Caco-2 (cell line): Measurements from ENCODE around the gene PPTC7. TPM values are rescaled to one million over a fixed set of nuclear protein-coding genes. Genes with fewer than 3 reads are reported as not detected.

ENCODE experiments used
- BruUV-seq: library from RNA; stranded (reverse); fragments of 400-500 nt; replicated peaks from 2 replicates; lab custom pipeline; 2021; lab: Mats Ljungman, UMichigan
- CTCF ChIA-PET: fragments of 300-600 bp; sonication (Branson Sonifier 250); formaldehyde crosslinking; loops from one replicate; lab custom pipeline; 2022; ENCODE audit warnings: antibody characterized with exemption; lab: Charles Lee
- POLR2A ChIA-PET: fragments of 300-600 bp; sonication (Branson Sonifier 250); formaldehyde crosslinking; loops from one replicate; lab custom pipeline; 2022; ENCODE audit warnings: antibody characterized with exemption; lab: Charles Lee
- DNase-seq, 2 experiments: peaks; one replicate each; pipeline versions ENCODE4 v3.0.0 to v3.0.0-alpha.2; 2020 to 2022
- H3K27me3 ChIP-seq: replicated peaks from 2 replicates; pipeline ENCODE4 v1.6.0; 2011; ENCODE audit warnings: low read length; ENCODE audit not compliant: control insufficient read depth, insufficient read depth
- H3K36me3 ChIP-seq: 2 replicates; pipeline ENCODE4 v1.5.1; 2011; ENCODE audit warnings: low read length; ENCODE audit not compliant: control insufficient read depth, insufficient read depth
- H3K4me1 ChIP-seq: fragments of 250-450 bp; sonication (Bioruptor Pico); 2 replicates; pipeline ENCODE4 v1.5.1; 2020; ENCODE audit warnings: mild to moderate bottlenecking
- H3K4me3 ChIP-seq: 2 replicates; pipeline ENCODE4 v1.5.1; 2011; ENCODE audit warnings: low read depth, mild to moderate bottlenecking, control low read depth, low read length
- H3K9me3 ChIP-seq: fragments of 250-450 bp; sonication (Bioruptor Pico); 2 replicates; pipeline ENCODE4 v1.5.1; 2020; ENCODE audit warnings: mild to moderate bottlenecking, moderate library complexity
- H3K27ac Mint-ChIP-seq: one replicate; pipeline ENCODE4 v1.8.0; 2022; ENCODE audit warnings: mixed read lengths; ENCODE audit not compliant: unreplicated experiment
- H3K27me3 Mint-ChIP-seq: one replicate; pipeline ENCODE4 v1.8.0; 2022; ENCODE audit warnings: mixed read lengths; ENCODE audit not compliant: insufficient read depth, unreplicated experiment
- H3K36me3 Mint-ChIP-seq: one replicate; pipeline ENCODE4 v1.8.0; 2022; ENCODE audit warnings: mild to moderate bottlenecking, mixed read lengths; ENCODE audit not compliant: insufficient read depth, unreplicated experiment
- H3K4me1 Mint-ChIP-seq: one replicate; pipeline ENCODE4 v1.8.0; 2022; ENCODE audit warnings: low read depth, mixed read lengths; ENCODE audit not compliant: unreplicated experiment
- H3K4me3 Mint-ChIP-seq: one replicate; pipeline ENCODE4 v1.8.0; 2022; ENCODE audit warnings: mild to moderate bottlenecking, moderate library complexity, mixed read lengths; ENCODE audit not compliant: unreplicated experiment
- H3K9me3 Mint-ChIP-seq: one replicate; pipeline ENCODE4 v1.8.0; 2022; ENCODE audit warnings: mixed read lengths; ENCODE audit not compliant: unreplicated experiment
- intact Hi-C: fragments of 100-400 bp; cut with micrococcal nuclease; formaldehyde crosslinking; loops from one replicate; pipeline ENCODE4 v1.10.0; 2022; ENCODE audit not compliant: unreplicated experiment
- total RNA-seq: library from RNA; stranded (reverse); gene quantifications from 2 replicates; pipeline ENCODE4 v1.2.3, GENCODE V29; 2022
- TF ChIP-seq, protein P1 (sequence below), 2 experiments: fragments of 200-600 bp in 1 of 2; IDR thresholded peaks; 1 replicate in 1 of 2; 2 replicates in 1 of 2; pipeline versions ENCODE4 v1.5.1 to v1.8.0; 2011 to 2022; ENCODE audit warnings: antibody characterized with exemption in 1 of 2, control low read depth in 1 of 2, inconsistent platforms in 1 of 2, low read depth in 1 of 2, low read length in 1 of 2, mild to moderate bottlenecking in 1 of 2, moderate library complexity in 1 of 2; ENCODE audit not compliant: insufficient read depth in 1 of 2, severe bottlenecking in 1 of 2, unreplicated experiment in 1 of 2

Gene PPTC7
- total RNA-seq, 1 experiment from 2014 or later, result 19.0 TPM

DNA sequence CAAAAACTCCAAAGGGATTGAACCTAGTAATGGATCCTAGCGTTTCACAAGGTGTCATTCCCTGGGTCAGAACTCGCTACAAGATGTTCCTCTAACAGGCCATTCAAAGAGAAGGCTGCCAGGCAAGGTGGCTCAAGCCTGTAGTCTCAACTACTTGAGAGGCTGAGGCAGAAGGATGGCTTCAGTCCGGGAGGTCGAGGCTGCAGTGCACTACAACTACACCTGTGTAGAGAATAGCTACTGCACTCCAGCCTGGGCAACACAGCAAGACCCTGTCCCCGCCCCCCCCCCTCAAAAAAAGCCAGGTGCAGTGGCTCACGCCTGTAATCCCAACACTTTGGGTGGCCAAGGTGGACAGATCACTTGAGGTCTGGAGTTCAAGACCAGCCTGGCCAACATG, 14.4 kb downstream of the PPTC7 start:
- no peak for DNase-seq
- Histone ChIP-seq H3K4me1 (peaks cover 18% of the 10 kb centered on the region), H3K36me3 (no peaks in the 10 kb centered on the region), H3K27me3 (no peaks in the 10 kb centered on the region), H3K9me3 (peaks cover 22% of the 10 kb centered on the region), H3K4me3 (no peak overlapping the region)
- Mint-ChIP-seq H3K4me3 (no peak overlapping the region), H3K27ac (no peak overlapping the region), H3K27me3 (no peaks in the 10 kb centered on the region), H3K36me3 (no peaks in the 10 kb centered on the region), H3K9me3 (no peaks in the 10 kb centered on the region), H3K4me1 (peaks cover 7% of the 10 kb centered on the region)
- CTCF ChIA-PET, result no interaction called here
- BruUV-seq, result no TSS peak
- POLR2A ChIA-PET, result no interaction called here
- TF ChIP-seq, protein P1, sequence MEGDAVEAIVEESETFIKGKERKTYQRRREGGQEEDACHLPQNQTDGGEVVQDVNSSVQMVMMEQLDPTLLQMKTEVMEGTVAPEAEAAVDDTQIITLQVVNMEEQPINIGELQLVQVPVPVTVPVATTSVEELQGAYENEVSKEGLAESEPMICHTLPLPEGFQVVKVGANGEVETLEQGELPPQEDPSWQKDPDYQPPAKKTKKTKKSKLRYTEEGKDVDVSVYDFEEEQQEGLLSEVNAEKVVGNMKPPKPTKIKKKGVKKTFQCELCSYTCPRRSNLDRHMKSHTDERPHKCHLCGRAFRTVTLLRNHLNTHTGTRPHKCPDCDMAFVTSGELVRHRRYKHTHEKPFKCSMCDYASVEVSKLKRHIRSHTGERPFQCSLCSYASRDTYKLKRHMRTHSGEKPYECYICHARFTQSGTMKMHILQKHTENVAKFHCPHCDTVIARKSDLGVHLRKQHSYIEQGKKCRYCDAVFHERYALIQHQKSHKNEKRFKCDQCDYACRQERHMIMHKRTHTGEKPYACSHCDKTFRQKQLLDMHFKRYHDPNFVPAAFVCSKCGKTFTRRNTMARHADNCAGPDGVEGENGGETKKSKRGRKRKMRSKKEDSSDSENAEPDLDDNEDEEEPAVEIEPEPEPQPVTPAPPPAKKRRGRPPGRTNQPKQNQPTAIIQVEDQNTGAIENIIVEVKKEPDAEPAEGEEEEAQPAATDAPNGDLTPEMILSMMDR (IDR thresholded peaks at IDR 0.05; ENCODE audit: insufficient read depth in 1 of 2, low read depth in 1 of 2, low read length in 1 of 2, severe bottlenecking in 1 of 2, unreplicated experiment in 1 of 2), result no peak
- intact Hi-C loops, result no loop called here

DNA sequence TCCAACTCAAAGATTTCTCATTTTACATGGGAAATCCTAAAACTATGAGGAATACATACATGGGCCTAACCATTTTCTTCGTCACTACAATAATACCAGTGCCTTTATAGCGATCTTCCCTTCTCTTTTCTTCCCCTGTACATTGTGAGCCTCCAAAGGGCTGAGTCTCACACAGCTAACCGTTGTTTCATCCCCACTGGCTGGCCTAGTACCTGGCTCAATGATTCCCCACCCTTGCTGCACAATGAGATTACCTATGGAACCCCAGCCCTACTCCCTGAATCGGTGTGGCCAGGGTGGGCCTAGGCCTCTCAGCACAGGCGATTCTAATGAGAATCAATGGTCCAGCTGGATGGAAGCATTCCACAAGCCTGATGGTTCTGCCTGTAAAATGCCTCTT, 16.1 kb downstream of the PPTC7 start:
- no peak overlapping the region for H3K4me3 Mint-ChIP-seq
- DNase-seq, result no peak
- H3K36me3 Mint-ChIP-seq, result no peaks in the 10 kb centered on the region
- intact Hi-C loops, result no loop called here
- Histone ChIP-seq H3K4me3 (no peak overlapping the region), H3K36me3 (no peaks in the 10 kb centered on the region), H3K4me1 (peaks cover 18% of the 10 kb centered on the region), H3K9me3 (peaks cover 9% of the 10 kb centered on the region), H3K27me3 (no peaks in the 10 kb centered on the region)
- CTCF ChIA-PET, result no interaction called here
- POLR2A ChIA-PET, result no interaction called here
- TF ChIP-seq, protein P1 (IDR thresholded peaks at IDR 0.05; ENCODE audit: insufficient read depth in 1 of 2, low read depth in 1 of 2, low read length in 1 of 2, severe bottlenecking in 1 of 2, unreplicated experiment in 1 of 2), result no peak
- BruUV-seq, result no TSS peak
- no peaks in the 10 kb centered on the region for H3K9me3 Mint-ChIP-seq
- no peak overlapping the region for H3K27ac Mint-ChIP-seq
- peaks cover 7% of the 10 kb centered on the region for H3K4me1 Mint-ChIP-seq
- no peaks in the 10 kb centered on the region for H3K27me3 Mint-ChIP-seq

DNA sequence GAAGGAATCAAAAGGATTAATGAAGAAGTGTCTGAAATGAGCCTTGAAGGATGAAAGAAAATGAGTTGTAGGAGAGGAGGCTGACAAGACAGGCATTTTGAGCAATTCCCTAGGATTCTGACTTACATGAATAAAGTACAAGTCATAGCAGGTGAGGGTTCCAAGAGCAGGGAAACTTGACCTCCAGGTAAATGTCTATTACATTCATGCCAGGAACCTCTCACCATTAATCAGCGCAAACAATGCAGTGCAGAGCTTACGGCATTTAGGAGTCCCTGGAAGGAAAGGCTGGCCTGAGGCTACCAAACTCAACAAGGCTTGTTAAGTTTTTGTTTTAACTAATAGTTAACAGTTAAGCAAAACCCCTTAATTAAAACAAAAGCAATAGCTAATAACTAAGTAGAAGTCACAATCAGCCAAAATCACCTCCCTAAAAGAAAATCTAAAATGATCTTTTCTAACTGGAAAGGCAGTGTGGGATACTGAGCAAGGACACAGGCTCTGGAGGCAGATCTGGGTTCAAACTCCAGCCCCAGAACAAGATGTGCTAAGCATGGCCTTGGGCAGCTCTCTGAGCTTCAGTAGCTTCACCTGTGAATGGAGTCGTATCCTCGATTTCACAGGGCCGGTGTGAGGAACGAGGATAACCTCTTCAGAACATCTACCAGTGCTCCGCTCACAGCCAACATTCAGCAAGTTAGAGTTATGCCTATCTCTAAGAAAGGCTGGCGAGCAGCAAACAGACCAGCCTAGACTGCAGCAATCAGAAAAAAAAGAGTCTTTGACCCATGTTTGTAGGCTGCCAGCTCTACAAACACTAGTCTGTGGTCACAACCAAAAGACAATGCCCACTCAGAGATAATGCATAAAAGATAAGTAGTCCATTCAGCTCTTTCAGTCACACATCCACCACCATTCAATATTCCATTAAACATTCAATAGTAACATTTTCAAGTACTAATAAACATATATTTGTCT, 16.9 kb downstream of the PPTC7 start:
- no peak overlapping the region for H3K4me3 Mint-ChIP-seq
- H3K4me1 ChIP-seq, result peaks cover 18% of the 10 kb centered on the region
- H3K36me3 Mint-ChIP-seq, result no peaks in the 10 kb centered on the region
- no peaks in the 10 kb centered on the region for H3K27me3 ChIP-seq
- TF ChIP-seq, protein P1 (IDR thresholded peaks at IDR 0.05; ENCODE audit: insufficient read depth in 1 of 2, low read depth in 1 of 2, low read length in 1 of 2, severe bottlenecking in 1 of 2, unreplicated experiment in 1 of 2), result no peak
- H3K4me3 ChIP-seq, result no peak overlapping the region
- no peaks in the 10 kb centered on the region for H3K36me3 ChIP-seq
- H3K27ac Mint-ChIP-seq, result no peak overlapping the region
- BruUV-seq, result no TSS peak
- intact Hi-C loops, result no loop called here
- no peak for DNase-seq
- no peaks in the 10 kb centered on the region for H3K9me3 Mint-ChIP-seq
- POLR2A ChIA-PET, result no interaction called here
- CTCF ChIA-PET, result interaction anchor here (0.7 kb wide), 1 partner anchor 9 kb away, joined by 3 read pairs; no protein-coding TSS in a partner anchor
- H3K4me1 Mint-ChIP-seq, result peaks cover 7% of the 10 kb centered on the region
- H3K9me3 ChIP-seq, result peaks cover 5% of the 10 kb centered on the region
- no peaks in the 10 kb centered on the region for H3K27me3 Mint-ChIP-seq
